Measurements from ENCODE around the gene DYNC1LI2.

Gene DYNC1LI2

DNA sequence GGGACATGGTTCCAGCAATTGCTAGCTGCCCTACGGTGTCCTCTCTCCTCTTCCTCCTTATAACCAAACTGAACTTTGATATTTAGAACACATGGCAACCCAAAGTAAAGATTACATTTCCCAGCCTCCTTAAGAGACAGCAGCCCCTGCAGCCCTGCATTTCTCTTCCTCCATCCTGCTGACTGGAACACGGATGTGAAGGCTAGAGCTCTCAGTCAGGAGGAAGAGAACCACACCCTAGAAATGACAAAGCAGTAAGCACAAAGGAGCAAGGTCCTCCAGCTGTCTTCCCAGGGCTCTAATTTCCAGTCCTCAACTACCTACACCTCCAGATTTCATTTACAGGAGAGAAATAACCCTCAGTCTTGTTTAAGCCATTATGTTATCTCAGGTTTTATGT lies 10.9 kb downstream of the DYNC1LI2 start:
- no peak overlapping the region for H3K27ac ChIP-seq
- TF ChIP-seq ZFX (IDR thresholded peaks at IDR 0.05), result no peak
- TF ChIP-seq, protein P1, sequence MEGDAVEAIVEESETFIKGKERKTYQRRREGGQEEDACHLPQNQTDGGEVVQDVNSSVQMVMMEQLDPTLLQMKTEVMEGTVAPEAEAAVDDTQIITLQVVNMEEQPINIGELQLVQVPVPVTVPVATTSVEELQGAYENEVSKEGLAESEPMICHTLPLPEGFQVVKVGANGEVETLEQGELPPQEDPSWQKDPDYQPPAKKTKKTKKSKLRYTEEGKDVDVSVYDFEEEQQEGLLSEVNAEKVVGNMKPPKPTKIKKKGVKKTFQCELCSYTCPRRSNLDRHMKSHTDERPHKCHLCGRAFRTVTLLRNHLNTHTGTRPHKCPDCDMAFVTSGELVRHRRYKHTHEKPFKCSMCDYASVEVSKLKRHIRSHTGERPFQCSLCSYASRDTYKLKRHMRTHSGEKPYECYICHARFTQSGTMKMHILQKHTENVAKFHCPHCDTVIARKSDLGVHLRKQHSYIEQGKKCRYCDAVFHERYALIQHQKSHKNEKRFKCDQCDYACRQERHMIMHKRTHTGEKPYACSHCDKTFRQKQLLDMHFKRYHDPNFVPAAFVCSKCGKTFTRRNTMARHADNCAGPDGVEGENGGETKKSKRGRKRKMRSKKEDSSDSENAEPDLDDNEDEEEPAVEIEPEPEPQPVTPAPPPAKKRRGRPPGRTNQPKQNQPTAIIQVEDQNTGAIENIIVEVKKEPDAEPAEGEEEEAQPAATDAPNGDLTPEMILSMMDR (conservative IDR thresholded peaks at IDR 0.05), result no peak

DNA sequence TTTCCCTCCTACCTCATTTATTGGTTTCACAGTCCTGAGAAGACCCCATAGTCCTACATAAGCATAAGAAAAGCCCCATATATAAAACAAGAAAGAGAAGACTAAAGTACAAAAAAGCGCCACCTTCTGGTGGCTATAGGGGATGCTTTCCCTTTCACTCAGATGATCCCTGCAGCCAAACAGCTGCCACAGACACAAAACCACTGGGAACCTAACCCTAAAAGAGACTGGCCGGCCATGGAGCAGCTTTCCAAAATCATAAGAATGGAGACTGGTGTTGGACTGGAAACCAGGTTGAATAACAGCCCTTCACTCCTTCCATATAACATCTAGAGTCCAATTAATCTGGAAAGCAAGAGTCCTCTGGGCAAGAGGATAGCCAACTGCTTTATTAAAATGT lies 11.4 kb downstream of the DYNC1LI2 start:
- H3K27ac ChIP-seq, result no peak overlapping the region
- no peak for TF ChIP-seq ZFX (IDR thresholded peaks at IDR 0.05)
- TF ChIP-seq, protein P1 (conservative IDR thresholded peaks at IDR 0.05), result peak; percentile 78

DNA sequence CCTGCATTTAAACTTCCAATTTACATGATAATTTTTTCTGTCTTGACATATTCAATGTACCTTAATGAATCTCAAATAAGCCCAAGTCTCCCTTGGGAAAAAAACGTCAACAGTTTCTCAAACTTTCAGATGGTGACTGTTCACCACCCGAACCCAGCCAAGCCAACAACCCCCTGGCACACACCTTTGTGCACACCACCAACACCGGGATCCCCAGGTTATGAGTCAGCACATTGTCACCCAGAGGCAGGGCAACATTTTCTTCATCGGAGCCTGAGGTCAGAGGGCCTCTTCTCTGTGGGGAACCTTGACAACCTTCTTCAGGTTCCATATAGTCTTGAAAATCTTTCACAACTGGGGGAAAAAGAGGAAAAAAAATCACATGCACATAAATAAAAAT lies 15.5 kb downstream of the DYNC1LI2 start:
- no peak overlapping the region for H3K27ac ChIP-seq
- no peak for TF ChIP-seq ZFX (IDR thresholded peaks at IDR 0.05)
- TF ChIP-seq, protein P1 (conservative IDR thresholded peaks at IDR 0.05), result no peak

DNA sequence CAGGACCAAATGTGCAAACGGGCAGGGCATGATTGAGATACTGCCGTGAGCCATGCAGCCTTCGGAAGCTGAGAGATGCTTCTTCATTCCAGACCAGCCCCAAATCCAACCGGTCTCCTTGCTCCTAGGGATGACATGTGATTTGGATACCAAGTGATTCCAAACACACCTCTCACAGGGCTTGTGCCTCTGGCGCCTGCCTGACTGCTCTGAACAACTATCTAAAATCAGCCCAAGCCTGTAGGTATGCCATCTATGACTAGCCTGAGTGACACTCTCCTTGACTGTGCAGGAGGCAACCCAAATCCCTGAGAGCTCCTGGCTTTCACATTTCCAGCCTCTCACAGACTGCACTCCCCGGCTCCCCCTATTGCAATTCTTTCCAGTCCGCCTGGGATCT lies 20.3 kb downstream of the DYNC1LI2 start:
- no peak overlapping the region for H3K27ac ChIP-seq
- TF ChIP-seq ZFX (IDR thresholded peaks at IDR 0.05), result no peak
- TF ChIP-seq, protein P1 (conservative IDR thresholded peaks at IDR 0.05), result no peak

DNA sequence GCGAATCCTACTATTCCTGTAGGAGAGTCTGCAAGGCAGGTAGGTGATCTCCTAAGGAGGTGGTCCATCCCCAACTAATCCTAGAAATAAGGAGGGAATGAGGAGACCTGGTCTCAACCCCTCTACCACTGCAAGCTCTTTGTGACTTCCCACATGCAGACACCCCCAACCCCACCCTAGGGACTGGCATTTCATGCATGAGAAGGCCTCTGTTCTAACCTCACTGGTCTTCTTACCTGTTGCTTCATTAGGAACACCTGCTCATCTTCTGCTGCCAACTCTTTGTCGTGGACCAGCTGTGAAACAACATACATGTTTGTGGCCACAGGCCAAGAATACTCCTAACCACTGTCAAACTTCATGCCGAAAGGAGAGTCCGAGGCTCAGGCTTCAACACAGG lies 22.6 kb downstream of the DYNC1LI2 start:
- TF ChIP-seq, protein P1 (conservative IDR thresholded peaks at IDR 0.05), result no peak
- TF ChIP-seq ZFX (IDR thresholded peaks at IDR 0.05), result no peak
- no peak overlapping the region for H3K27ac ChIP-seq

DNA sequence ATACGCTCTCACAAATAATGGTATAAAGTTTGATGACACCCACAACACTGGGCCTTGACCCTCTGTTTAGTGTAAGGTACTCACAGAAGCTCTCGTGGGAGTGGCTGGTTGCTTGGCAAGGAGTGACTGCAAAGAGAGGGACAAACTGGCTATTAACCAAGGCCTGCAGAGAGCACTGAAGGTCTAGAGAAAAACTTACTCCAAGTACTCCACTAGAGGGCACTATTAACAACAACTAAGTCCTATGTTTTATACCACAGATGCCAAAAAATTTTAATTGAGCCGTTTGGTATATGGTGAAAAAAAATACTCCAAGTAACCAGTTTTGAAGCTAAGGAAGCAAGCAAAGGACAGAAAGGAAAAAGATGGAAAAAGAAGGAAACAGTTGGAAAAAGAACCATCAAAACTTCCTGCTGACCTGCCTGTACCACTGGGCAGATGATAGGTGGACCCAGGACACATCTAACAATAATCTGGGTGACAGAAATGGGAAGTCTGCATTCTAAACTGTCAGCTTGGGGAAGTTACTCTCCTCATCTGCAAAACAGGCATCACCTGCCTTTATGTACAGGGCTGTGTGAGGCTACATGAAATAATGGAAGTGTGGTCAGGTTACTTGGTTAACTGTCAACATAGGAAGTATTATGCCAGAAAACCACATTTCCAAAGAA lies 23.2 kb downstream of the DYNC1LI2 start:
- H3K27ac ChIP-seq, result no peak overlapping the region
- TF ChIP-seq, protein P1 (conservative IDR thresholded peaks at IDR 0.05), result peak; percentile 82
- TF ChIP-seq ZFX (IDR thresholded peaks at IDR 0.05), result no peak

DNA sequence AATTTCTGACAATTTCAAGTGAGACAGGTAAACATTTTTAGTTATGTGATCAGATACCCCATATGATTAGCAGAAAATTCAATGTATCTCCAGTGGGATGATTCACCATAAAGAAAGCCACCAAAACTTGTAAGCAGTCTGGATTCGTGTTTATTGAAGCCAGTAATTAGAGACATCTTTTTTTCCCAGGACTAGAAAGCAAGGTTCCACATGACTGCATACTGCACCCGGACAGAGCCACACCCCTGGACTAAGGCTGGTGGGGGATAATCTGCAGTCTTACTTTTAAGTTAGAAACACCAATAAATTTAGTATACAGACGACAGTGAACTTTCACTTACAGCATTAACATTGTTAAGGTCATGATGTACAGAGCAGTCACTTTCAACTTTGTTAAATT lies 30.6 kb downstream of the DYNC1LI2 start:
- no peak for TF ChIP-seq ZFX (IDR thresholded peaks at IDR 0.05)
- TF ChIP-seq, protein P1 (conservative IDR thresholded peaks at IDR 0.05), result no peak
- no peak overlapping the region for H3K27ac ChIP-seq

All from C4-2B (cell line).